Measurements from ENCODE around the gene HSPB6.

DNA sequence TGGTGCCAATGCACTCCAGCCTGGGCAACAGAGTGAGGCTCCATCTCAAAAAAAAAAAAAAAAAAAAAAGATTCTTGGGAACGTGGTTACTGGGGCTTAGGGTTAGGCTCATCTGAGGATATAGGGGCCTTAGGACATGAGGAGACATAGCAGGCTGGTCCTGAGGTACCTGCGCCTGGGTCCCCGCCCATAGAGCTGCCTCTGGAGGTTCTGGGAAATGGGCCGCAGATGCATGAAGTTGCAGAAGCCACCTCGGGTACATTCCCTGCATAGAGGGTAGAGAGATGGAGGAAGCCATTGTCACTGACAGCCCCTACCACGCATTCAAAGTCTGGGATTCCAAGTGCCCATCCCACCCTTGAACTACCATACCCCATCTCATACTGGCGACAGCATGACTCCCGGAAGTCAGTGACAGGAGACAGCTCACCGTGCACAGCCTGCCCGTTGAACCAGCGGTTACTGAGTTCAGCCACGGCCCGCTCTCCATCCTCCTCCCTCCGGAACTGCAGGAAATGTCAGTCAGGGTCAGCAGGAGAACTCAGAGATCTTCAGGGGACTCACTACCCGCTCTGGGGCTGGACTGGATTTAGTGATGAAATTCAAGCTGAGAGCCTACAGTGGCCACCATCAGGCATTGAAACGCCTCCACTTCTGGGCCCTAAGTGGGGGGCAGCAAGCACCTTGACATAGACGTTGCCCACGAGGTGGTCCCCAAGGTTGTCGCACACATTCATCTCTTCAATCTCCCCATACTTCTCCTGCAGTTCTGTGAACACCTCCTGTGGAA, 13.0 kb downstream of the HSPB6 start:
- TF ChIP-seq, protein P1, sequence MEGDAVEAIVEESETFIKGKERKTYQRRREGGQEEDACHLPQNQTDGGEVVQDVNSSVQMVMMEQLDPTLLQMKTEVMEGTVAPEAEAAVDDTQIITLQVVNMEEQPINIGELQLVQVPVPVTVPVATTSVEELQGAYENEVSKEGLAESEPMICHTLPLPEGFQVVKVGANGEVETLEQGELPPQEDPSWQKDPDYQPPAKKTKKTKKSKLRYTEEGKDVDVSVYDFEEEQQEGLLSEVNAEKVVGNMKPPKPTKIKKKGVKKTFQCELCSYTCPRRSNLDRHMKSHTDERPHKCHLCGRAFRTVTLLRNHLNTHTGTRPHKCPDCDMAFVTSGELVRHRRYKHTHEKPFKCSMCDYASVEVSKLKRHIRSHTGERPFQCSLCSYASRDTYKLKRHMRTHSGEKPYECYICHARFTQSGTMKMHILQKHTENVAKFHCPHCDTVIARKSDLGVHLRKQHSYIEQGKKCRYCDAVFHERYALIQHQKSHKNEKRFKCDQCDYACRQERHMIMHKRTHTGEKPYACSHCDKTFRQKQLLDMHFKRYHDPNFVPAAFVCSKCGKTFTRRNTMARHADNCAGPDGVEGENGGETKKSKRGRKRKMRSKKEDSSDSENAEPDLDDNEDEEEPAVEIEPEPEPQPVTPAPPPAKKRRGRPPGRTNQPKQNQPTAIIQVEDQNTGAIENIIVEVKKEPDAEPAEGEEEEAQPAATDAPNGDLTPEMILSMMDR (IDR thresholded peaks at IDR 0.05; ENCODE audit: low read depth, low read length, poor library complexity, severe bottlenecking), result no peak
- no peak for TF ChIP-seq EZH2phosphoT487 (IDR thresholded peaks at IDR 0.05; ENCODE audit: borderline replicate concordance, low read length)

Data from DOHH2 (cell line).